GM19438 (cell line): Measurements from ENCODE around the gene FPR1.
"Not testable (repeated sequence)": the region's sequence is repeated elsewhere in the genome, so short reads cannot be mapped to it uniquely, and the experiment has no call there.

Experiments used
- ATAC-seq: cut with Tn5 transposase; IDR thresholded peaks from one replicate; pipeline ENCODE4 v1.9.1; 2021; ENCODE audit warnings: low read depth; ENCODE audit not compliant: unreplicated experiment

FPR1 gene

GRCh38 chr19:51779703-51780102 lies 28.0 kb upstream of the FPR1 start:
- ATAC-seq = no peak

GRCh38 chr19:51779181-51779580 lies 27.5 kb upstream of the FPR1 start:
- ATAC-seq = no peak

- ATAC-seq = no peak
Observed at GRCh38 chr19:51777570-51778462, 26.1 kb upstream of the FPR1 start.

- not testable (repeated sequence) for ATAC-seq
Observed at GRCh38 chr19:51776561-51776960, 24.9 kb upstream of the FPR1 start.

- no peak for ATAC-seq
Observed at GRCh38 chr19:51772977-51773376, 21.3 kb upstream of the FPR1 start.

GRCh38 chr19:51771376-51772130 lies 19.9 kb upstream of the FPR1 start:
- no peak for ATAC-seq

GRCh38 chr19:51766461-51766860 lies 14.8 kb upstream of the FPR1 start:
- no peak for ATAC-seq

- ATAC-seq = no peak
Observed at GRCh38 chr19:51765086-51765485, 13.4 kb upstream of the FPR1 start.

GRCh38 chr19:51761696-51762095 lies 10.0 kb upstream of the FPR1 start:
- ATAC-seq = no peak

- ATAC-seq = no peak
Observed at GRCh38 chr19:51760697-51761356, 9.1 kb upstream of the FPR1 start, which contains the start of gene FPR2. Gene FPR2 (plus strand): TSS chr19:51761180. CDS start chr19:51768659, 7,479 bp downstream.

GRCh38 chr19:51755571-51755970 lies 3.9 kb upstream of the FPR1 start:
- ATAC-seq = no peak

- ATAC-seq = no peak
Observed at GRCh38 chr19:51754770-51755169, 3.1 kb upstream of the FPR1 start.

- no peak for ATAC-seq
Observed at GRCh38 chr19:51754109-51754508, 2.4 kb upstream of the FPR1 start.

GRCh38 chr19:51750400-51751094 lies 1.1 kb downstream of the FPR1 start:
- ATAC-seq = no peak

- no peak for ATAC-seq
Observed at GRCh38 chr19:51749979-51750378, 1.7 kb downstream of the FPR1 start.

- no peak for ATAC-seq
Observed at GRCh38 chr19:51746731-51747130, 4.9 kb downstream of the FPR1 start.

GRCh38 chr19:51743405-51743804 lies 8.3 kb downstream of the FPR1 start:
- no peak for ATAC-seq

- no peak for ATAC-seq
Observed at GRCh38 chr19:51742789-51743188, 8.9 kb downstream of the FPR1 start.

GRCh38 chr19:51740356-51740755 lies 11.3 kb downstream of the FPR1 start:
- no peak for ATAC-seq

- no peak for ATAC-seq
Observed at GRCh38 chr19:51739466-51740213, 12.0 kb downstream of the FPR1 start.
